Measurements from ENCODE around the gene HERC3.

The HERC3 gene

DNA sequence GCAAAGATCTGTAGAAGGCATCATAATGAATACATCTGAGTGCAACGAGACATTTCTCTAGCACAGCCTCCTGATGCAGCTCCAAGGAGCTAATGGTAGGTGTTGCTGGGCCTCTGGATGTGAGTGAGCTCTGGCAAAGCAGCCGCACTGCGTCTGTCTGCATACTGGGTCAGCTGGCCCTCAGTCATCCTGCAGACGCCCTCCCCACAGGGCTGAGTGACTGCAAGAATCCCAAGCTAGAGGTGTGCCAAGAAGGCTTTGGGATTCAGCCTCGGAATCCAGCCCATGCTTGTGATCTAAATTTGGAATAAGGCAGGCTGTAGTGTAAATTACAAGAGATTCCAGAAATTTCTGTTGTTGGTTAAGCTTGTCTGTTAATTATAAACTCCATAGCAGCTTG lies 18.5 kb downstream of the HERC3 start:
- no peaks in the 10 kb centered on the region for H3K9me3 ChIP-seq (replicated peaks; ENCODE audit: low read length)
- peaks cover 52% of the 10 kb centered on the region for H3K4me1 ChIP-seq (ENCODE audit: control insufficient read depth, insufficient read depth, low read length)
- H3K4me2 ChIP-seq (ENCODE audit: low read length): no peak overlapping the region
- no peak overlapping the region for H3K4me3 ChIP-seq (ENCODE audit: low read length)
- peaks cover 22% of the 10 kb centered on the region for H3K36me3 ChIP-seq (ENCODE audit: insufficient read depth, low read length)
- H3K9ac ChIP-seq (ENCODE audit: low read depth, low read length): peak overlapping the region; percentile 82
- H3K27me3 ChIP-seq (ENCODE audit: control insufficient read depth, insufficient read depth, low read length): no peaks in the 10 kb centered on the region

DNA sequence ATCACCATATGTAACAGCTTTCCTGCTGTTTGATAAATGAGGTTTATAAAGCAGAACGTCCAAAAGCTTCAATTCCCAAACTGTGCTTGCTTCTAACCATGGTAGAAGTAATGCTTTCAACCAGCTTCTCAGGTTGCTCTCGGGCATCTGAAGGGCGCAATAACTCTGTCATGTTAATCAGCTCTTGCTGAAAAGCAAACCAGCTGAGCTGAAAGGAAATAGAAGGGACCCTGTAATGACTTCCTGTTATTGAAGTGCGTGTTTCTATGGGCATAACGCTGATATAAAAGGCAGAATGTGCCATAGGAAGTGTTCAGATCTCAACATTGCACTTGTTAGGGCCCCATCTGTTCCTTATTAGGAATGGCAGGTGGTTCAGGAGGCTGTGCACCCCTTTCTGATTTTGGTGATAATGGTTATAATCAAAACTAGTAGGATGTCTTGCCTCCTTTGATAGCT lies 21.2 kb downstream of the HERC3 start:
- peak overlapping the region; percentile 80 for H3K9ac ChIP-seq (ENCODE audit: low read depth, low read length)
- H3K27me3 ChIP-seq (ENCODE audit: control insufficient read depth, insufficient read depth, low read length): no peaks in the 10 kb centered on the region
- H3K4me2 ChIP-seq (ENCODE audit: low read length): peak overlapping the region; percentile 65
- peaks cover 4% of the 10 kb centered on the region for H3K36me3 ChIP-seq (ENCODE audit: insufficient read depth, low read length)
- no peaks in the 10 kb centered on the region for H3K9me3 ChIP-seq (replicated peaks; ENCODE audit: low read length)
- H3K4me1 ChIP-seq (ENCODE audit: control insufficient read depth, insufficient read depth, low read length): peaks cover 68% of the 10 kb centered on the region
- peak overlapping the region; percentile 4 for H3K4me3 ChIP-seq (ENCODE audit: low read length)

DNA sequence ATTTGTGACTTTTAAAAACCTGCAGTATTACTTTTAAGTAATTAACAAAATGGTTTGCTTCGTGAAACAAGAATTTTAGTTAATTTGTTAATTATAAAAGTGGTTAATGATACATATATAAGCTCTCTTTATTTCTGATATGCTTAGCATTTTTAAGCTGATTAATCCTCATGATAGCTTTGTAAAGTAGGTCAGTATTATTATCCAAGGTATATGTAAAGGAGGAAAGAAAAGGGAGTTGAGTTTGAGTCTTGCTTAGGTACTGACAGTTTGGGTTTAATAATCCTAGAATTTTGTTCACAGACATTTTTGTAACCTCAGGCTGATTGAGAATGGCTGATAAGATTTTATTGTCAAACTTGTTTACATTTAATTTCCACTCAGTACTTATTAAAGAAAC lies 21.8 kb downstream of the HERC3 start:
- Histone ChIP-seq H3K27me3 (ENCODE audit: control insufficient read depth, insufficient read depth, low read length) (no peaks in the 10 kb centered on the region), H3K4me2 (ENCODE audit: low read length) (no peak overlapping the region), H3K9me3 (replicated peaks; ENCODE audit: low read length) (no peaks in the 10 kb centered on the region), H3K4me3 (ENCODE audit: low read length) (no peak overlapping the region), H3K9ac (ENCODE audit: low read depth, low read length) (peak overlapping the region; percentile 17), H3K4me1 (ENCODE audit: control insufficient read depth, insufficient read depth, low read length) (peaks cover 73% of the 10 kb centered on the region), H3K36me3 (ENCODE audit: insufficient read depth, low read length) (peaks cover 4% of the 10 kb centered on the region)

DNA sequence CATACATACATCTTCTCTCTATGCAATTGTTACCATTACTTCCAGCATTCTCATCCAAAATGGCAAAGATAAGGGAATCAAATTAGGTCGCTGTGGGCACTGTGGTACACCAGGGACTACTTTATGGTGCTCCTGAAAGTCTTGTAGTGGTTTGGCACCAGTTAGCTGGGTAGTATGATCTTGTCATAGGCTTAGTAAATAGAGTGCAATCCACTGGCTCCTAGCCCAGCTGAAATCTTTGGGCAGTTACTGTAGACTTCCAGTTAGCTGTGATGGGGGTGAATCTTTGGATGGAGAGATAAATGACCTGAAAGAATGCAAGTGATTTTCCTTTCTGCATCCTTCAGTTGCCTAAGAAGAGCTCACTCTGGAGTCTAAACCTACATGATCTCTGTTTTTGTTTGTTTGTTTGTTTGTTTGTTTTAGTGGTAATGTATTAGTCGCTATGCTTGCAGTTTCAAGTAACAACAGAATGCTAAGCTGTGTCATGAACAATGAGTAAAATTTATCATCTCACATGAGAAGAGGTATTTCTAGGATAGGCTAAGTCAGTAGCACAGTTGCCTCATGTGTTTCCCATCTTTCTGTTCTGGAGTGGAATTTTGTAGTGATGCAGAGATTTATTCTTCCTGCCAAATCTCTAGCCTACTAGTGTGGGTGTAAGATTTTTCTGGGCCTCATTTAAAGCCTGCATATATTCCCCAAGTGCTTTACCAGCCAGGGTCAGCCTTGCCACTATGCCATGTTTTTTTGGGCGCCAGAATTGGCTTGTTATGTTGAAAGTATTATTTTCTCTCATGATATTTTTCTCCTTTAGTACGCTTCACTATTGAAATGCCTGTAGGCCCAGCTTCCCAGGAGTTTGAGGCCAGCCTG lies 24.2 kb downstream of the HERC3 start:
- Histone ChIP-seq H3K4me2 (ENCODE audit: low read length) (peak overlapping the region; percentile 25), H3K4me3 (ENCODE audit: low read length) (no peak overlapping the region), H3K27me3 (ENCODE audit: control insufficient read depth, insufficient read depth, low read length) (no peaks in the 10 kb centered on the region), H3K4me1 (ENCODE audit: control insufficient read depth, insufficient read depth, low read length) (peaks cover 73% of the 10 kb centered on the region), H3K36me3 (ENCODE audit: insufficient read depth, low read length) (no peaks in the 10 kb centered on the region), H3K9ac (ENCODE audit: low read depth, low read length) (peak overlapping the region; percentile 15), H3K9me3 (replicated peaks; ENCODE audit: low read length) (no peaks in the 10 kb centered on the region)

DNA sequence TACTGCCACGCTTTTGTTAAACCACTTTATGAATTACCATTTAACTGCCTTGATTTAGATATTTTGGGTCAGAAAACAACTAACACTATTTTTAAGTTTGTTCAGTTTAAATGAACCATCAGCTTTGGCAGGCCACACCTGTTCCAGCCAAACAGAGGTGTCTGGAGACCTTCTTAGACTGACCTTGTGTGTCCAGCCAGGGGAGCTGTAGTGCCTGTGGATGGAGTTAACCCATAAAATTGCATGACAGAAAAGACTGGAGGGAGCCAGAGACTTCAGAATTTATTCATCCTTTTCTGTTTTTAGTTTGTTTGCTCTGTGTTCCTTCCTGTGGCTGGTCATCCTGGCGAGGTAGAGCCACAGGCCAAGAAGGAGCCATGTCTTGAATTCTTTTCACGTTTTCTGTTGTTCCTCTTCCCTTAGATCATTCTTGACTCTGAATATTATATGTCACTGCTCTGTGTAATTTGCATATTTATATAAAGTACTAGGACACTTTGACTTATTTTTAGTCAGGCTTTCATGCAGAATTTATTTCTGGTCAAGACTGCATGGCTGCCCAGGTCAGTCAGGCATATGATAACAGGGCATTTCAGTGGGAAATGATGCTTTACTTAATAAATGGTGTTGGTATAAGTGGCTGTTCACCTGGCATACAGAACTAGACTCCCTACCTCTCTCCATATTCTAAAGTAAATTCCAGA lies 26.7 kb downstream of the HERC3 start:
- H3K9ac ChIP-seq (ENCODE audit: low read depth, low read length): no peak overlapping the region
- H3K4me1 ChIP-seq (ENCODE audit: control insufficient read depth, insufficient read depth, low read length): peaks cover 67% of the 10 kb centered on the region
- H3K9me3 ChIP-seq (replicated peaks; ENCODE audit: low read length): no peaks in the 10 kb centered on the region
- no peaks in the 10 kb centered on the region for H3K36me3 ChIP-seq (ENCODE audit: insufficient read depth, low read length)
- no peaks in the 10 kb centered on the region for H3K27me3 ChIP-seq (ENCODE audit: control insufficient read depth, insufficient read depth, low read length)
- no peak overlapping the region for H3K4me3 ChIP-seq (ENCODE audit: low read length)
- H3K4me2 ChIP-seq (ENCODE audit: low read length): no peak overlapping the region

DNA sequence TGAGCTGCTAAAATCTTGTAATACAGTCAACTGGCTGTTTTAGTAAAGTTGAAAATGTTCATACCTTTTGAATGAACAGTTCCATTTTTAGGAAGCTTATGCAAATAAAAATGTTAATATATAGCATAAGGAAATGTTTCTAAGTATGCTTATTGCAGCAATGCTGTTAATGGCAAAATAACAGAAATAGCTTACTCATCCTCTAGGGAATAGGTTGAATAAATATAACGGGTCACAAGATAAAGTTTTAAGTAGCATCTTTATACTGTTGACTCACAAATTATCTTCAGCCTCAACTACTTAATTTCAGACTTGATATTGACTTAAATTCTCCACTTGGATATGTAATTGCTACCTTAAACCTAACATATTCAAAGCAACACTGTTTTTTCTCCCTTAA lies 27.7 kb downstream of the HERC3 start:
- Histone ChIP-seq H3K9ac (ENCODE audit: low read depth, low read length) (no peak overlapping the region), H3K36me3 (ENCODE audit: insufficient read depth, low read length) (no peaks in the 10 kb centered on the region), H3K4me3 (ENCODE audit: low read length) (no peak overlapping the region), H3K4me2 (ENCODE audit: low read length) (no peak overlapping the region), H3K27me3 (ENCODE audit: control insufficient read depth, insufficient read depth, low read length) (no peaks in the 10 kb centered on the region), H3K9me3 (replicated peaks; ENCODE audit: low read length) (no peaks in the 10 kb centered on the region), H3K4me1 (ENCODE audit: control insufficient read depth, insufficient read depth, low read length) (peaks cover 57% of the 10 kb centered on the region)

DNA sequence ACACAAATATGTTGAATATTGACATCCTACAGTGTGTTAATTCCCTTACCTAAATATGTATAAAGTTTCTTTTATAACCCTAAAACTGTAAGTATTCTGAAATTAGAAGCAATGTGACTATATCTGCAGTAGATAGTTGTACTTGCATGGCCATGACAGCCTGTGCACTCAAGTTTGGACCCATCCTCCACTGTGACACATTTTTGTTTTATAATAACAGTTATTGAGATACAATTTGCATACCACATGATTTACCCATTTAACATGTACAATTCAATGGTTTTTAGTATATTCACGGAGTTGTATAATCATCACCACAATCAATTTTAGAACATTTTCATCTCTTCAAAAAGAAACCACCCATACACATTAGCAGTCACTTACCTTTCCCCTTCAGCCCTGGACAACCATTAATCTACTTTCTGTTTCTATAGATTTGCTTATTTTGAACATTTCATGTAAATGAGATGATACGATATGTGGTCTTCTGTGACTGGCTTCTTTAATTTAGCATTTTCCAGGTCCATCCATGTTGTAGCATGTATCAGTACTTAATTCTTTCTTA lies 29.6 kb downstream of the HERC3 start:
- no peaks in the 10 kb centered on the region for H3K9me3 ChIP-seq (replicated peaks; ENCODE audit: low read length)
- H3K4me2 ChIP-seq (ENCODE audit: low read length): no peak overlapping the region
- H3K9ac ChIP-seq (ENCODE audit: low read depth, low read length): no peak overlapping the region
- H3K4me3 ChIP-seq (ENCODE audit: low read length): no peak overlapping the region
- no peaks in the 10 kb centered on the region for H3K27me3 ChIP-seq (ENCODE audit: control insufficient read depth, insufficient read depth, low read length)
- H3K36me3 ChIP-seq (ENCODE audit: insufficient read depth, low read length): no peaks in the 10 kb centered on the region
- H3K4me1 ChIP-seq (ENCODE audit: control insufficient read depth, insufficient read depth, low read length): peaks cover 44% of the 10 kb centered on the region

DNA sequence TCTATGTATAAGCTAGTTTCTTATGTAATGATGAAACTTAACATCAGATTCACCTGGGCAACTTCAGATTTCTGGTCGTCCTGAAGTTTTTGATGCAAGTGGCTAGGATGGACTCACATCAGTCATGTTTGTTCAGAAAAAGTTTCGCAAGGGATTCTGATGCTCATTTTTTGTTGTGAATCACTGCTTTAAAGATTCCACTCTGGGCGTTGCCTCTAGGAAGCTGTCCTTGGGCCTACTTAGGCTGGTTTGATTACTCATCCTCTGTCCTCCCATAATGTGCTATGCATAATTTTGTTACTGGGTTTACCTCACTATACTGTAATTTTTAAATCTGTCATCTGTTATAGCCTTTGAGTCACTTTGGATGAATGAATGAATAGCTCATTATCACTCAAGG lies 30.8 kb downstream of the HERC3 start:
- peak overlapping the region; percentile 44 for H3K4me2 ChIP-seq (ENCODE audit: low read length)
- no peaks in the 10 kb centered on the region for H3K36me3 ChIP-seq (ENCODE audit: insufficient read depth, low read length)
- peak overlapping the region; percentile 24 for H3K9ac ChIP-seq (ENCODE audit: low read depth, low read length)
- H3K9me3 ChIP-seq (replicated peaks; ENCODE audit: low read length): no peaks in the 10 kb centered on the region
- H3K27me3 ChIP-seq (ENCODE audit: control insufficient read depth, insufficient read depth, low read length): no peaks in the 10 kb centered on the region
- H3K4me3 ChIP-seq (ENCODE audit: low read length): peak overlapping the region; percentile 3
- peaks cover 38% of the 10 kb centered on the region for H3K4me1 ChIP-seq (ENCODE audit: control insufficient read depth, insufficient read depth, low read length)

DNA sequence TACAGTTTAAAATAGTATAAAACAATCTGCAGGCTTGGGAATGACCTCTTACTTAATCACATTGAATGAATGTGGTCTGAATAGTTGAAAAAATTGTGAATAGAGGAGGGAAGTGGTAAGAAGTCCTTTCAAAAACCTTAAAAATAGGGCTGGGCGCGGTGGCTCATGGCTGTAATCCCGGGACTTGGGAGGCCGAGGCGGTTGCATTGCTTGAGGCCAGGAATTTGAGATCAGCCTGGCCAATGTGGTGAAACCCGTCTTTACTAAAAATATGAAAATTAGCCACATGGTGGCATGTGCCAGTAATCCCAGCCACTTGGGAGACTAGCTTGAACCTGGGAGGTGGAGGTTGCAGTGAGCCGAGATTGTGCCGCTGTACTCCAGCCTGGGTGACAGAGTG lies 36.5 kb downstream of the HERC3 start:
- H3K36me3 ChIP-seq (ENCODE audit: insufficient read depth, low read length): no peaks in the 10 kb centered on the region
- H3K9me3 ChIP-seq (replicated peaks; ENCODE audit: low read length): no peaks in the 10 kb centered on the region
- H3K4me3 ChIP-seq (ENCODE audit: low read length): no peak overlapping the region
- no peak overlapping the region for H3K9ac ChIP-seq (ENCODE audit: low read depth, low read length)
- H3K27me3 ChIP-seq (ENCODE audit: control insufficient read depth, insufficient read depth, low read length): no peaks in the 10 kb centered on the region
- H3K4me1 ChIP-seq (ENCODE audit: control insufficient read depth, insufficient read depth, low read length): peaks cover 31% of the 10 kb centered on the region
- H3K4me2 ChIP-seq (ENCODE audit: low read length): no peak overlapping the region

DNA sequence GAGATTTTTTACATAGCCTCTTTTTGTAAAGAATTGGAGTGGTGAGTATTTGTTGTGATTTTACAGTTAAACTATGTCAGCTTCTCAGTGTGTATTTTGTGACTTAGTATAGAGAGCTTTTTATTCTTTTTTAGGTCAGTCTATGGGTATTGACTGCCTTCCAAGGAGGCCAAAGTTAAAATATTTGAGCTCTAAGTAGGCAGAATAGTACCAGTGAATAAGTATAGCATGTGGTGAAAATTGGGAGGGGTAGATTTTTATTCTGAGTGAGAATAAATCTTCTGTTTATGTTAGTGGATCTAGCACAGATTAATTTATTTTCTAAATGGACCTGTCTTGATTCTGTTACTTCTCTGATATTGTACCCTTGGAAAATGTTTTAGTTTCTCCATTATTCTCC lies 37.5 kb downstream of the HERC3 start:
- H3K4me2 ChIP-seq (ENCODE audit: low read length): peak overlapping the region; percentile 46
- H3K9me3 ChIP-seq (replicated peaks; ENCODE audit: low read length): no peaks in the 10 kb centered on the region
- H3K4me1 ChIP-seq (ENCODE audit: control insufficient read depth, insufficient read depth, low read length): peaks cover 29% of the 10 kb centered on the region
- peak overlapping the region; percentile 54 for H3K9ac ChIP-seq (ENCODE audit: low read depth, low read length)
- no peak overlapping the region for H3K4me3 ChIP-seq (ENCODE audit: low read length)
- no peaks in the 10 kb centered on the region for H3K36me3 ChIP-seq (ENCODE audit: insufficient read depth, low read length)
- H3K27me3 ChIP-seq (ENCODE audit: control insufficient read depth, insufficient read depth, low read length): no peaks in the 10 kb centered on the region

DNA sequence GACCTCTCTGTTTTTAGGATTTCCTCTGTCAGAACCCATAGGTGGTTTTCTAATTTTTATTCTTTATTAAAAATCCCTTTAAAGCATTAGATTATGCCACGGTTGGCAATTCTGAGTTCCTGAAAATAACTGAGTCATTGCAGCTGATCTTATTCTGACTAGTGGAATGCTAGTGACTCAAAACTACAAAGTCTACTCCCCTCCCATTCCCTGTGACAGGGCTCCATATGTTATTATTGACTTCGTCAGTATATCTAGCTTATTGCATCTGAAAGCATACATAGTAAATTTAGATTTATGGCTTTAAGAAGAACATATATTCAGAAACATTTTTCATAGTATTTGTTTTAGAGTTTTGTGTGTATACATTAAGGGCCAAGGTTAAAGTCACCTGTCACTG lies 38.5 kb downstream of the HERC3 start:
- peaks cover 29% of the 10 kb centered on the region for H3K4me1 ChIP-seq (ENCODE audit: control insufficient read depth, insufficient read depth, low read length)
- H3K9ac ChIP-seq (ENCODE audit: low read depth, low read length): peak overlapping the region; percentile 54
- H3K9me3 ChIP-seq (replicated peaks; ENCODE audit: low read length): no peaks in the 10 kb centered on the region
- H3K4me3 ChIP-seq (ENCODE audit: low read length): no peak overlapping the region
- no peaks in the 10 kb centered on the region for H3K27me3 ChIP-seq (ENCODE audit: control insufficient read depth, insufficient read depth, low read length)
- H3K4me2 ChIP-seq (ENCODE audit: low read length): peak overlapping the region; percentile 46
- H3K36me3 ChIP-seq (ENCODE audit: insufficient read depth, low read length): no peaks in the 10 kb centered on the region
